Thyroid gland (tissue), 4 donors: Measurements from ENCODE around the gene ARID5A.

Experiments
- CTCF ChIP-seq, 6 experiments: fragments of 200-600 bp in 3 of 6; fragments of 450-650 bp in 3 of 6; sonication (generic) in 3 of 6; IDR thresholded peaks; one replicate each; pipeline ENCODE4 v1.5.1; 2016 to 2019; ENCODE audit warnings: antibody characterized with exemption in 6 of 6, mild to moderate bottlenecking in 2 of 6, inconsistent platforms in 1 of 6, moderate library complexity in 1 of 6
- POLR2A ChIP-seq, 2 donors: fragments of 450-650 bp; IDR thresholded peaks; one replicate each; pipeline ENCODE4 v1.6.1; 2017; ENCODE audit warnings: antibody characterized with exemption in 2 of 2, mild to moderate bottlenecking in 2 of 2, moderate library complexity in 1 of 2

GRCh38 chr2:96520697-96521096 lies 15.9 kb upstream of the ARID5A start:
- no peak for TF ChIP-seq CTCF (IDR thresholded peaks at IDR 0.05)
- TF ChIP-seq POLR2A (IDR thresholded peaks at IDR 0.05), result no peak
